ENCODE results near the gene UFSP2.

DNA sequence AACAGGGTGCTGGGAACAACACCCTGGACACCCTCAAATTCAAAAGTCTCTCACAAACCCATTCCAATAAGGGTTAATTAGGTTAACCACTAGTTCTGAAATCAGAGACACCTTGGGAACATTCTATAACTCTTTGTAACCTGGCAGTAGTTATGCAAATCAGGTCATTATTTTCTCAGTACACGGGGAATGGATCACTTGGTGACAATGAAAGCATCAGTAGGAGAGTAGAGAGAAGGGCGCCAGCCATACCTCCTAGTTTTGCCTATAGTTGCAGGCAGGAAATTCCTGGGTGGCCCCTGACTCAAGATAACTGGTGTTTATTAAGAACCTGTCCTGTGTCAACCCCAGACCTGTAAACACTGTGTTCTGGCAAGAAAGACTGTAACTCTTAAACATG, 43.2 kb upstream of the UFSP2 start:
- no peak for TF ChIP-seq CTCF (conservative IDR thresholded peaks at IDR 0.05; ENCODE audit: low read depth in 2 of 2)
- no peak for TF ChIP-seq EZH2phosphoT487 (IDR thresholded peaks at IDR 0.05; ENCODE audit: unreplicated experiment)
- no peak for TF ChIP-seq POLR2AphosphoS5 (IDR thresholded peaks at IDR 0.05; ENCODE audit: low read depth)
- no peak for TF ChIP-seq CREB1 (CRISPR knock-in tag; IDR thresholded peaks at IDR 0.05; ENCODE audit: low read depth)
- no peak for TF ChIP-seq EZH2 (IDR thresholded peaks at IDR 0.05; ENCODE audit: low read depth, unreplicated experiment)
- TF ChIP-seq JUNB (IDR thresholded peaks at IDR 0.05; ENCODE audit: unreplicated experiment), result no peak
- TF ChIP-seq REST (IDR thresholded peaks at IDR 0.05; ENCODE audit: unreplicated experiment), result no peak
- no peak for TF ChIP-seq NANOG (IDR thresholded peaks at IDR 0.05; ENCODE audit: borderline replicate concordance)
- no peak for TF ChIP-seq ZNF114 (CRISPR knock-in tag; IDR thresholded peaks at IDR 0.05)
- TF ChIP-seq ZNF462 (CRISPR knock-in tag; IDR thresholded peaks at IDR 0.05), result no peak
- no peak for TF ChIP-seq ETS1 (IDR thresholded peaks at IDR 0.05)
- TF ChIP-seq STAT1 (IDR thresholded peaks at IDR 0.05; ENCODE audit: unreplicated experiment), result no peak
- no peak for TF ChIP-seq ZNF331 (CRISPR knock-in tag; IDR thresholded peaks at IDR 0.05; ENCODE audit: low read depth)
